Effector CD4-positive, alpha-beta T cell (primary cell): Measurements from ENCODE around the gene ATP2B2.

Source experiments
- DNase-seq: peaks from one replicate; pipeline ENCODE4 v3.0.0-alpha.2; 2020

The ATP2B2 gene

GRCh38 chr3:10468613-10469354 is 36.6 kb downstream of the ATP2B2 start:
- no peak for DNase-seq

- no peak for DNase-seq
Observed at GRCh38 chr3:10467904-10468612, 37.3 kb downstream of the ATP2B2 start.

- no peak for DNase-seq
Observed at GRCh38 chr3:10467204-10467603, 38.2 kb downstream of the ATP2B2 start.

- DNase-seq: no peak
Observed at GRCh38 chr3:10466186-10466585, 39.2 kb downstream of the ATP2B2 start.

- DNase-seq: no peak
Observed at GRCh38 chr3:10465161-10465560, 40.2 kb downstream of the ATP2B2 start.

- no peak for DNase-seq
Observed at GRCh38 chr3:10463533-10464434, 41.6 kb downstream of the ATP2B2 start.

GRCh38 chr3:10462641-10463532 is 42.5 kb downstream of the ATP2B2 start:
- no peak for DNase-seq

GRCh38 chr3:10460951-10461545 is 44.3 kb downstream of the ATP2B2 start:
- DNase-seq: no peak

GRCh38 chr3:10459954-10460754 is 45.2 kb downstream of the ATP2B2 start:
- peak; percentile 33 for DNase-seq

GRCh38 chr3:10457560-10457959 is 47.8 kb downstream of the ATP2B2 start:
- no peak for DNase-seq

- DNase-seq: no peak
Observed at GRCh38 chr3:10456981-10457380, 48.4 kb downstream of the ATP2B2 start.

- DNase-seq: no peak
Observed at GRCh38 chr3:10455545-10455914, 49.9 kb downstream of the ATP2B2 start.

- no peak for DNase-seq
Observed at GRCh38 chr3:10454907-10455544, 50.4 kb downstream of the ATP2B2 start.

- DNase-seq: no peak
Observed at GRCh38 chr3:10453431-10454163, 51.8 kb downstream of the ATP2B2 start.

- DNase-seq: no peak
Observed at GRCh38 chr3:10450494-10451440, 54.6 kb downstream of the ATP2B2 start.

GRCh38 chr3:10449436-10449835 is 56.0 kb downstream of the ATP2B2 start:
- DNase-seq: no peak

- no peak for DNase-seq
Observed at GRCh38 chr3:10448544-10448943, 56.8 kb downstream of the ATP2B2 start.

- DNase-seq: no peak
Observed at GRCh38 chr3:10447527-10448260, 57.7 kb downstream of the ATP2B2 start.
